HG03064 (cell line): ENCODE measurements around the gene UTS2R.
"Not testable (repeated sequence)": the region's sequence is repeated elsewhere in the genome, so short reads cannot be mapped to it uniquely, and the experiment has no call there.

ENCODE experiments used
- ATAC-seq: cut with Tn5 transposase; IDR thresholded peaks from one replicate; pipeline ENCODE4 v1.9.1; 2021; ENCODE audit warnings: low read depth; ENCODE audit not compliant: unreplicated experiment

The UTS2R gene

GRCh38 chr17:82333279-82334171, 38.0 kb upstream of the UTS2R start, which contains the start of gene SECTM1:
Gene SECTM1, minus strand, starts transcription at chr17:82333766. Its CDS starts 6,526 bp downstream, at chr17:82327240.
- no peak for ATAC-seq

GRCh38 chr17:82334204-82334621, 37.4 kb upstream of the UTS2R start:
- no peak for ATAC-seq

- no peak for ATAC-seq
These were observed 36.8 kb upstream of the UTS2R start for GRCh38 chr17:82334622-82335394.

GRCh38 chr17:82338858-82339633, 32.5 kb upstream of the UTS2R start:
- ATAC-seq = no peak

GRCh38 chr17:82339634-82340580, 31.7 kb upstream of the UTS2R start:
- no peak for ATAC-seq

GRCh38 chr17:82342361-82343079, 29.0 kb upstream of the UTS2R start:
- no peak for ATAC-seq

GRCh38 chr17:82343560-82343959, 28.0 kb upstream of the UTS2R start:
- no peak for ATAC-seq

- no peak for ATAC-seq
These were observed 27.2 kb upstream of the UTS2R start for GRCh38 chr17:82344175-82344907.

GRCh38 chr17:82345151-82345976, 26.2 kb upstream of the UTS2R start:
- ATAC-seq = no peak

- no peak for ATAC-seq
These were observed 24.9 kb upstream of the UTS2R start for GRCh38 chr17:82346342-82347300.

GRCh38 chr17:82347994-82348393, 23.6 kb upstream of the UTS2R start:
- ATAC-seq = not testable (repeated sequence)

- no peak for ATAC-seq
These were observed 23.1 kb upstream of the UTS2R start for GRCh38 chr17:82348434-82348833.

- ATAC-seq = no peak
These were observed 22.7 kb upstream of the UTS2R start for GRCh38 chr17:82348866-82349265.

GRCh38 chr17:82349287-82349701, 22.3 kb upstream of the UTS2R start:
- no peak for ATAC-seq

GRCh38 chr17:82350182-82351030, 21.2 kb upstream of the UTS2R start:
- no peak for ATAC-seq
